Sciatic nerve (tissue), 2 donors: ENCODE data around the gene COL1A1. TPM values are rescaled to one million over a fixed set of nuclear protein-coding genes. Genes with fewer than 3 reads are reported as not detected.
A peak's percentile ranks its signal among the peaks of the same experiment; 100 is the strongest.

Experiments used
- ATAC-seq: fragments of 200-7000 bp; cut with Tn5 transposase; one replicate; pipeline ENCODE4 v1.9.1; 2020; ENCODE audit warnings: mild to moderate bottlenecking, moderate library complexity
- DNase-seq: peaks from one replicate; pipeline ENCODE4 v3.0.0-alpha.2; 2020; ENCODE audit warnings: low spot score
- intact Hi-C: fragments of 100-400 bp; cut with DNase I; formaldehyde crosslinking; loops from one replicate; pipeline ENCODE4 v1.14.2; 2022
- total RNA-seq: library from RNA; stranded (reverse); fragmentation: NEBNext Ultra II Directional; extraction: Animal tissue kit (Norgen Biotek cat#: 25700); gene quantifications from one replicate; pipeline ENCODE4 v1.2.1, GENCODE V29; 2021
- donor health status: DM: no; HTN: no; CAD: no.
- donor health status: DM: no; HTN: no; CAD: no.

COL1A1 gene
- total RNA-seq, 1 donor from 2014 or later, result 262 TPM

DNA sequence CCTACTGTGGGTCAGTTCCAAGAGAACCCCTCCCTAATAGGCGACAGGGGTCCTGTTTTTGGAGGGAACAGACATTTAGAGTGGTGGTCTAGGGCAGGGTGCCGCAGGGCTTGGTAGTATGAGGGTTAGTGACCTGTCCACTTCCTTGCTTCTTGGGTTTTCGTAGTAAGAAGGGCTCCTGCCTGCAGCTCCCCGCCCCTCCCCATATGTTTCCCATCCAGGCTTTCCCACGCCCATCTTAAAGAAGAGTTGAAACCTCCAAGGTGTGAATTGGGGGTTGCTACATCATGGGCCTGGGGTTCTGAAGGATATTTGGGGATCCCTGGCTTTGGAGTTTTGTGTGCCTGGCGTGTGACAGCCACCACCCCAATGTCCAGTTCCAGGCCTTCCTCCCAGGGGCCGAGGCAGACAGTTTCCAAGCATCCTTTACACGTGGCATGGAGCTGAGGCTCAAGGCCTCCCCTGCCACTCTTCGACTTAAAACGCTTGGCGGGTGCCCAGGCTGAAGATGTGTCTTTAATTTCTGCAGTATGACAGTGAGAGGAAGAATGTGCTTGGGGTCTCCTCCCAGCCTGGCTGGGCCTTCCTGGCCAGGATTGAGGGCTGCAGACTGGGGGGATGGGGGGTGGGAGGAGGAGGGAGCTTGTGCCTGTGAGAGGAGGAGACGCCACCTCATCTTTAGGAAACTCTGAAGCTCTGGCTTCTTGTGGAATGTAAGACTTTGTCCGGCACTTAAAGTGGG, 2.3 kb upstream of the COL1A1 start:
- ATAC-seq (no peak), DNase-seq (peak; percentile 67)
- intact Hi-C loops, result no loop called here

DNA sequence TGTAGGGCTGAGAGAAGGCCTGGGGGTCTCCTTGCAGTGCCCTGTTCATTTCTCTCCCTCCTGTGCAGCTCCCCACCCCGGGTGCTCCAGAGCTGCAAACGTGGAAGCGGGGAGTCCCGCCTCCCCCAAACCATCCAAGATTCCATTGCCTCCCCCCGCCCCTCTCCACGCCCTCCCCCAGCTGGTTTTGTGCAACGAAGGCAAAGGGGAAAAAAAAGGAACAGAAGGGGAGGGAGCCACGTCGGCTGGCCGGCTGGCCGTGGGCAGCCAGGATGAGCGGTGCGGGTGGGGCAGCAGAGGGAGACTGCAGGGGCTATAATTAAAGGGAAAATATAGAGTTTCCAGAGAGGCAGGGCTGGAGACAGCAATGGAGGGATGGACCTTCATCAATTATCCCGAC, 1.7 kb upstream of the COL1A1 start:
- ATAC-seq (no peak), DNase-seq (no peak)
- intact Hi-C loops, result no loop called here

DNA sequence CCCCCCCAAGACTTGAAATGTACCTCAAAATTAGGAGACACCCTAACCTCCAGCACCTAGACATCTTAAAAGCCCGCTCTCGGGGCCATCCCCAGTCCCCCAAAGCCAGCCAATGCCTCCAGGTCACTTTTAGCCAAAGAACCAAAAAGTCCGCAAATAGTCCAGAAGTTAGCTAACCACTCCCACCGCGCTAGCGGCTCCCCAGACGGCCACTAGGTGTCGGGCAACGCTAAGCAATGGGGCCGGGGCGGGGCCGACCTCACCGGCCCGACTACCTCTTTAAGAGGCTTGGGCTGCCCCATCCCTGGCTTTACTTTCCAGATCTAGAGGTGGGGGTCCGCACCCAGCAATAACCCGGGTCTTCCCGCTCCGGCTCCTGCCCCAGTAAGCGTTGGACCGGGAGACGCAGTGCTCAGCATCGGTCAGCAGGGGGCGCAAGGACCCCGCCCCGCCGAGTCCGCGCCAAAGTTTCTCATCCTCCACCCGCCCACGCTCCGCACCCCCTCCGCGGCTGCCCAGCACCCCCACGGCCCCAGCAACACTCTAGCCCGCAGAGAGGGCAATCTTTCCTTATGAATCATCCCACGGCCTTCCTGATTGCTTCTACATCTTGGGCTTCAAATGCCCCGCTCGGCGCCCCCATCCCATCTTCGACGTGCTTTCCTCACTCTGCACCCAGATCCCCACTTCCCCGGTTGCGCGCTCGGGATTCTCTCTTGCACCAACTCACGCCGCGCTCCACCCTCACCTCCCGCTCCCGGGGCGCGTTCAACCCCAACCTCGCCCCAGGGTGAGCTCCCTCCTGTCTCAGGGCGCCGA, 765 bp downstream of the COL1A1 start:
- ATAC-seq, result peak; percentile 87
- peak; percentile 96 for DNase-seq
- intact Hi-C loops, result loop anchor here (1.0 kb wide), 1 partner anchor 71 kb away; no protein-coding TSS in a partner anchor

DNA sequence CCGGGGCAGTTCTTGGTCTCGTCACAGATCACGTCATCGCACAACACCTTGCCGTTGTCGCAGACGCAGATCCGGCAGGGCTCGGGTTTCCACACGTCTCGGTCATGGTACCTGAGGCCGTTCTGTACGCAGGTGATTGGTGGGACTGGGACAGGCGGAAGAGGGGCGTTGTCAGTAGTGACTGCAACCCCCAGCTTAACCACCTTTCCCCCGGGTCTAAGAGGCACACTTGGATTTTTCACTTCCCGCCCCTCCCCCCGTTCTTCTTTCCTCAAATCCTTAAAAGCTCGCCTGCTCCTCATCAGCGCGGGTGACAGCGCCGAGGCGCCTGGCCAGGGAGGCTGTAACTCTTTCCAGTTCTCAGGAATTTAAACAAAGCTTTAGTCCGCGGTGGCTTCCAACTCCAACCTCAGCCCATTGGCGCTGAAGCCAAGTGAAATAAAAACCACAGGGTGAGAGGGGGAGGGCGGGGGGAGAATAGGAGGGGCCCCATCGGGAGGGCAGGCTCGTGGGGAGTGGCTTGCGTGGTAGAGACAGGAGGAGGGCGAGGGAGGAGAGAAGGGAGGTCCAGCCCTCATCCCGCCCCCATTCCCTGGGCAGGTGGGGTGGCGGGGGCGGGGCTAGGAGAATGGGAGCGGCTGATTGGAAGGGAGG, 1.5 kb downstream of the COL1A1 start:
- DNase-seq (peak; percentile 94), ATAC-seq (peak; percentile 92)
- intact Hi-C loops, result no loop called here

DNA sequence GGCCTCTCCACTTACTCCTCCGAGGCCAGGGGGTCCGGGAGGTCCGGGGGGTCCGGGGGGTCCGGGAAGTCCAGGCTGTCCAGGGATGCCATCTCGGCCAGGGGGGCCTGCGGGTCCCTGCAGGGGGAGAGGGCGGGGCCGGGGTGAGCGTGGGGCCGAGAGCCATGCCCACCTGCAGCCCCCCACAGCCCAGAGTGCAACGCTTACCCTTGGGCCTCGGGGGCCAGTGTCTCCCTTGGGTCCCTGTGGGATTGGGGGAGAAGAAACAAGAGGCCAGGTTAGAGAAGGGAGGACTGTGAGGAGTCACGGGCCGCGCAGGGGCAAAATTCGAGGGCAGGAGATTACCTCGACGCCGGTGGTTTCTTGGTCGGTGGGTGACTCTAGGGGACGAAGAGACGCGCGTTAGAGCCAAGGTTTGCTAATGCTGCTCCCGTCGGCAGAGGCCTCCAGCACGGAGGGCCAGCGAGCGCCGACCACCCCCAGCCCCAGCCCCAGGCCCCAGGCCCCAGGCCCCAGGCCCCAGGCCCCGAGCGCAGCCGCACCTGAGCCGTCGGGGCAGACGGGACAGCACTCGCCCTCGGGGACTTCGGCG, 2.1 kb downstream of the COL1A1 start:
- ATAC-seq, result no peak
- no peak for DNase-seq
- intact Hi-C loops, result no loop called here

DNA sequence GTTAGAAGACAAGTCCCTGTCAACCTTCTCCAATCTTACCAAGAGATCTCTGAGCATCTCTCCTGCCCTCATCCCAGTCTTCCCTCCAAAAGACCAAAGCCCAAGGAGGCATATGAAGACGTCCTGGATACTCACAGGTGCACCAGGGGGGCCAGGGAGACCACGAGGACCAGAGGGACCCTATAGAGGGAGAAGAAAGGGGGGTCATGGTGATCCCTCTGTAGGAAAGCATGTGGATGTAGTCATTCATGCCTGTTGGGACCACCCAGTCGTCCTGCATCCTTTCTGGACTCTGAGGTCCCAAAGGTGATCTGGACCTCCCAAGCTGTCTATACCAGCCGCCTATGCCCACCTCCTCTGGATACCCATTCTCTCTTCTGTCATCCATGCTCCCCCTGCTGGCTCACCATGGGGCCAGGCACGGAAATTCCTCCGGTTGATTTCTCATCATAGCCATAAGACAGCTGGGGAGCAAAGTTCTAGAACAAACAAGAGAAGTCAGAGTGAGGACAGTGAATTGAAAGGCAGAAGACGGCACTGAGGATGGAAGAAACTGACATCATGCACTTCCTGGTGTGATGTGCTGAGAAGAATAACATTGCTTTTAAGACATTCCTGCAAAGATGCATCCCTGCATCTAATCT, 3.3 kb downstream of the COL1A1 start:
- intact Hi-C loops, result no loop called here
- DNase-seq, result peak; percentile 81
- no peak for ATAC-seq

DNA sequence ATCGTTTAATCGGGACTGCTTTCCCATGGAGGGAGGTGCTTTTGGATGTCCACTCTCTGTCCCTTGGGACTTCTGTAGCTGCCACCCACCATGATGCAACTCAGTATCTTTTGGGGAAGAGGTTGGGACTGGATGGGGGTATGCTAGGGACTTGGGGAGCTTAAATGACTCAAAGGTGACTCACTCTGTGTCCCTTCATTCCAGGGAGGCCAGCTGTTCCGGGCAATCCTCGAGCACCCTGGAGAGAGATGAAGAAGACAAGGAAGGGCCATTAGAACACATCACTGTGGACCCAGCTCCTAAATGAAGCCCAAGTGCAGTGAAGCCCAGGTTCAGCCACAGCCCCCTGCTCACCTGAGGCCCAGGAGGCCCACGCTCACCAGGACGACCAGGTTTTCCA, 4.6 kb downstream of the COL1A1 start:
- ATAC-seq, result no peak
- no peak for DNase-seq
- intact Hi-C loops, result no loop called here

DNA sequence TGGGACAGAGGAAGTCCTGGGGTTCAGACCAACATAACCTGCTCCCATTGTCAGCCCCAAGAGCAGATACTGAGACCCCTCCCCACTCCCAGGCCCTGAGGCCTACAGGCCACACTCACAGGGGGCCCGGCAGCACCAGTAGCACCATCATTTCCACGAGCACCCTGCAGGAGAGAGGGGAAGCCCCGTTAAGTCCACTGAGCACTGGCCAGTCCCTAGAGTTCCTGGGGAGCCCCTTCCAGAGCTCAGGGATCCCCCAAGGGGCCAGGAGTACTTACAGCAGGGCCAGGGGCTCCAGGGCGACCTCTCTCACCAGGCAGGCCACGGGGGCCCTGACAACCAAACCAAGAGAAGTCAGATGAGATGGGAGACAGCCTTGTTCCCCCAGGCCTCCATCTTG, 5.4 kb downstream of the COL1A1 start:
- intact Hi-C loops, result no loop called here

DNA sequence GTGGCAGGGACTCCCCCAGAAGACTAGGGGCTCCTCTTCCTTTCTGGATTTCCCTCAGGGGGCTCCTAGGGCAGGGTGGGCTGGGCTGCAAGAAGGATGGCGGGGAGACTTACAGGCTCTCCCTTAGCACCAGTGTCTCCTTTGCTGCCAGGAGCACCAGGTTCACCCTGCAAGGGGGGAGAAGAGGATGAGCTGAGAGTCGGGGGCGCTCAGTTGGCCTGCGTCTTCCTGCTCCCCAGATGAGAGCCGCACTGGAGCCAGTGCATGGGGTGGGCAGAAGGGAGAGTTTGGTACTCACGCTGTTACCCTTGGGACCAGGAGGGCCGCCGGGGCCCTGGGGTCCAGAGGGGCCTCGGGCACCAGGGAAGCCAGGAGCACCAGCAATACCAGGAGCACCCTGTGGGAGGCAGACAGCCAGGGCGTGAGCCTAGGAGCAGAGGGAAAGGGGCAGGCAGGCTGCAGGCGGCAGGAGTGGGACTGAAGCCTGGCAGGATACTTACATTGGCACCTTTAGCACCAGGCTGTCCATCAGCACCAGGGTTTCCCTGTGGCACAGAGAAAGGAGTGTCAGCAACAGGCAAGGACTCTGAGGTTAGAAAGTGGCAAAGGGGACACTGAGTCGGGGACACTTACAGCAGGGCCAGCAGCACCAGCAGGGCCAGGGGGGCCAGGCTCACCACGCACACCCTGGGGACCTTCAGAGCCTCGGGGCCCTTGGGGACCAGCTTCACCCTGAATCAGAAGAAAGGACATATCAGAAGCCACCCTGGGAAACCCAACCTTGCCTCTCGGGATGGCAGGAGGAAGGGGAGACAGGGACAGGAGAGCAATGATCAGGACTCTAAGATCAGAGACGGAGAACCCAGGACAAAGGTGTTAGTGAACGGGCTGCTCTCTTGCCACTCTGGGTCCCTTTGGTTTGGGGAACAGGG, 6.2 kb downstream of the COL1A1 start:
- intact Hi-C loops, result no loop called here
- DNase-seq, result no peak
- ATAC-seq, result no peak

More for the DNA sequence above, 5.4 kb downstream of the COL1A1 start:
- ATAC-seq (no peak), DNase-seq (no peak)

DNA sequence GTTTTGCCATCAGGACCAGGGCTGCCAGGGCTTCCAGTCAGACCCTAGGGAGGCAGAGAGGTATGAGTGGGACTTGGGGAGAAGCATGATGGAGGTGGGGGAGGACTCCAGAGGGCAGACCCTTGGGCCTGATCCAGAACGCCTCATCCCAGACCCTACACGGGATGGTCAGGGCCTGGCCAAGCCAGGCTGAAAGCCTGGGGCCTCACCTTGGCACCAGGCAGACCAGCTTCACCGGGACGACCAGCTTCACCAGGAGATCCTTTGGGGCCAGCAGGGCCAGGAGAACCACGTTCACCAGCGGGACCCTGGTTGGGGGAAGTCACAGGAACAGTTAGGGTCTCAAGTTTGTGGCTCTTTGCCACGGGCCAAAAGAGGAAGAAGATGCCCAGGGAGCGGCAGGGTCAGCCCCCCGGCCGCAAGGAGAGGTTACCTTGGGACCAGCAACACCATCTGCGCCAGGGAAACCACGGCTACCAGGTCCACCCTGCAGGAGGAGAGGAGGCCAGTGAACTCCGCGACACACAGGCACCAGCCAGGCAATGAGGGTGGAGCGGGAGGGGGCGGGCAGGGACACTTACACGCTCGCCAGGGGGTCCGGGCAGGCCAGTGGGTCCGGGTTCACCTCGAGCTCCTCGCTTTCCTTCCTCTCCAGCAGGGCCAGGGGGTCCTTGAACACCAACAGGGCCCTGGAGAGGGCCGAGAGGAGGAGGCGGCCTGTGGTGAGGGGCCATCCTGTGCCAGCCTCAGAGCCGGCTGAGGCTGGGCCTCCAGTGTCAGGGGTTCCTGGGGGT, 7.1 kb downstream of the COL1A1 start:
- no peak for ATAC-seq
- DNase-seq, result no peak
- intact Hi-C loops, result no loop called here

DNA sequence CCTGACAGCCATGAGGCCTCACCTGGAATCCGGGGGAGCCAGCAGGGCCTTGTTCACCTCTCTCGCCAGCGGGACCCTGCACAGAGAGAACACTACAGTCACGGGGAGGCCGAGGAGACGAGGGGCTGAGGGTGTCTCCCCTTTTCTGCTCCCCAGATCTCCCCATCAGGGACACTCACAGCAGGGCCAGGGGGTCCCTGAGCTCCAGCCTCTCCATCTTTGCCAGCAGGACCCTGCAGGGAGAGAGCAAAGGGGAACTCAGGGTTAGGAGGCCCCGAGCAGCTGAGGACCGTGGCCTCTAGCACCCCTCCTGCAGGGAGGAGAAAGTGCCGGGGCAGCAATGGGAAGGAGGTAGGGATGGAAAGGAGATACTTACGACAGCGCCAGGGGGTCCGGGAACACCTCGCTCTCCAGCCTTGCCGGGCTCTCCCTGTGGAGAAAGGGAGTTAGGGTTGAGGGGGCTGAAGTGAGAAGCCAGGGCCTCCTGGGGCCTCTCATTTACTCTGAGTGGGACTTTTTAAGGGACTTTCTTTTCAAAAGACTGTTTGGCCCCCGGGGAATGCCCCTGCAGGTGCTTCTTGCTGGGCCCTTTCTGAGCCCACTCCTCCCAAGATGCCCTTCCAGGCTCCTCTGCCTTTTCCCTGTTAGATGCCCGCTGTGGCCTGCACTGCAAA, 8.7 kb downstream of the COL1A1 start:
- ATAC-seq (no peak), DNase-seq (no peak)
- intact Hi-C loops, result no loop called here

DNA sequence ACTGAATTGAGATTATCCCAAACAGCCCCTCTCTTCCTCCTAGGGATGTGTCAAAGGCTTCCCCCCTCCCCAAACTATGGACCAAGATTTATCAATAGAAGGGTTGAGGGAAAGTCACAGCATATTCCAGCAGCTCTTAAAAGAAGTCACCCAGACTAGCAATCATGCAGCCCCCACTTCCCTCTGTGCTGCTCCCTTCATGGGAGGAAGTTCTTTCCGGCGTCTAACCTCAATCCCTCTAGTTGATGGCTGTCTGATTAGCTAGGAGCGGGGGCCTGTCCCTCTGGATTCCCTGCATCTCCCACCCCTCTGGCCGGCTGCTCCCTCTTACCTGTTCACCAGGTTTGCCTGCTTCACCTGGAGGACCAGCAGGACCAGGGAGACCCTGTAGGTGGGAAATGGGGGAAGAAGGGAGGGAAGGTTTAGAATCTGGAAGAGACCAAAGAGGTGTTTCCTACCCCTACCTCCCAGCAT, 9.2 kb downstream of the COL1A1 start:
- intact Hi-C loops, result no loop called here
- ATAC-seq (no peak), DNase-seq (no peak)

DNA sequence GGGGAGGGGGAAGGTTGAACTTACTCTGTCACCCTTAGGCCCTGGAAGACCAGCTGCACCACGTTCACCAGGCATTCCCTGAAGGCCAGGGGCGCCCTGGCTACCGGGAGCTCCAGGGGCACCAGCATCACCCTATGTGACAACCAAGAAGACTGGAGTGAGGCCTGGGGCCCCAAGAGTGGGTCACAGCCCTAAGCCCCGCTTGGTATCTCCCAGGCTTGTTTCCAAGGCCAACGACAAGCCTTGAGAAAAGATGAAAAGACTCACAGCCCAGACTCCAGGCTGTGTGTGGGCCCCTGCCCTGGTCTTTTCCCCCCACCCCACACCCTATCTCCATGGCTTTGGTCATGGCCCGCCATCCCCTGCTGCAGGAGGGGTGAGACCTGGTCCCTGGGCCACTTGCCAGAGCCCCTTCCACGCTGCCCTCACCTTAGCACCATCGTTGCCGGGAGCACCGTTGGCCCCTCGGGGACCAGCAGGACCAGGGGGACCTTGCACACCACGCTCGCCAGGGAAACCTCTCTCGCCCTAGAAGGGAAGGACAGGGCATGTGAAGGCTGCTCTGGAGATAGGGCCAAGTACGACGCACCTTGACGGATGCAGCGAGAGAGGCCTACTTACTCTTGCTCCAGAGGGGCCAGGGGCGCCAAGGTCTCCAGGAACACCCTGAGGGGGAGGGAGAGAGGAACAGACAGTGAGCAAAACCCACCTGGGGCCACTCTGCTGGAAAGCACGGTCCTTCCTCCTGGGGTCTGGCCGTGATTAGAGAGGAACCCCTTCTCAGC, 9.9 kb downstream of the COL1A1 start:
- intact Hi-C loops, result no loop called here

DNA sequence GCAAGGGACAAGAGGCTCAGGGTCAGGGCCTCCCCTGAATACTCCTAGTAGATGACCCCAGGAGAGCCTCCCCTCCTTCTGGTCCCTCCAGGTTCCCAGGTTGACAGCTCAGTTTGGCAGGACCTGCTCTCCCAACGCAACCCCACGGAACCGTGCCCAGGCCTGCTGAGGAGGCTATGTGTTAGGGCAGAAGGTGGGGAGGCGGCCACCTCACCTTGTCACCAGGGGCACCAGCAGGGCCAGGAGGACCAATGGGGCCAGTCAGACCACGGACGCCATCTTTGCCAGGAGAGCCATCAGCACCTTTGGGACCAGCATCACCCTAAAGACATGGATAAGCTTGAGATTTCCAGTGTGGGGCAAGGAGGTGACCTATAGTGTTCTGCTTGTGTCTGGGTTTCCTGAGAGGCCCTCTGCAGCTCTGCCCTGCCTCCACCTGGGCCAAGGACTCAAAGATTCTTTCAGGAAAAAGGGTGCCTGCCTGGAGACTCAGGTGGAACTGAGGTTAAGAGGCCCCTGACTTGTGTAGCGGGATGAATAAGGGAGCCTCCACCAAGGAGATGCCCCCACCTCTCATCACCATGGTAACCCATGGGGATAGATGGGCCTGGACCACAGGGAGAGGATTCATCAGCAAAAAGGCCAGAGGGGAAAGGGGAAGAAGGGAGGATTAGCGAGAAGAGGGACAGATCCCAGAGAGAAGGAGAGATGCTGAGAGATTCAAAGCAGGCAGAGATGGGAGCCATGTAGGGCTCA, 10.7 kb downstream of the COL1A1 start:
- intact Hi-C loops, result no loop called here
- DNase-seq (no peak), ATAC-seq (no peak)

More for the DNA sequence above, 9.9 kb downstream of the COL1A1 start:
- DNase-seq, result no peak
- ATAC-seq, result no peak

DNA sequence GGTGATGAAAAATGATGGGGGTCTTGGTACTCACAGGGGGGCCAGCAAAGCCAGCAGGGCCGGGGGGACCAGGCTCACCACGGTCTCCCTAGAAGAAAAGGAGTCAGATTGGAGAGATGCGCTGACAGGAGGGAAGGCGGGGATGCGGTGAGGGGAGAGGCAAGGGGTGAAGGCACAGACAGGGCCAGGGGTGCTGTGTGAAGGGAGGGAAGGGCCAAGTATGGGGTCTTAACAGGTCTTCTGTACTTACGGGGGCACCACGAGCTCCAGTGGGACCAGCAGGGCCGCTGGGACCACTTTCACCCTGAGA, 11.2 kb downstream of the COL1A1 start:
- ATAC-seq (no peak), DNase-seq (no peak)
- intact Hi-C loops, result no loop called here
